ENCODE results near the gene SLC35G6.
A peak's percentile ranks its signal among the peaks of the same experiment; 100 is the strongest.
"Not testable (repeated sequence)": the region's sequence is repeated elsewhere in the genome, so short reads cannot be mapped to it uniquely, and the experiment has no call there.

SLC35G6 gene

GRCh38 chr17:7460850-7461660, 20.2 kb upstream of the SLC35G6 start:
- DNase-seq = no peak

- no peak for DNase-seq
Observed at GRCh38 chr17:7462474-7463371, 18.5 kb upstream of the SLC35G6 start.

GRCh38 chr17:7463372-7463846, 17.8 kb upstream of the SLC35G6 start:
- no peak for DNase-seq

- DNase-seq = no peak
Observed at GRCh38 chr17:7464081-7464480, 17.2 kb upstream of the SLC35G6 start.

GRCh38 chr17:7465597-7466275, 15.5 kb upstream of the SLC35G6 start:
- DNase-seq = no peak

- DNase-seq = no peak
Observed at GRCh38 chr17:7466318-7466638, 15.0 kb upstream of the SLC35G6 start.

- no peak for DNase-seq
Observed at GRCh38 chr17:7466639-7467341, 14.5 kb upstream of the SLC35G6 start.

GRCh38 chr17:7467498-7467897, 13.7 kb upstream of the SLC35G6 start:
- DNase-seq = no peak

- DNase-seq = no peak
Observed at GRCh38 chr17:7468290-7468689, 13.0 kb upstream of the SLC35G6 start.

- no peak for DNase-seq
Observed at GRCh38 chr17:7468804-7469389, 12.3 kb upstream of the SLC35G6 start.

GRCh38 chr17:7469843-7470242, 11.4 kb upstream of the SLC35G6 start:
- DNase-seq = not testable (repeated sequence)

GRCh38 chr17:7470457-7470973, 10.7 kb upstream of the SLC35G6 start:
- DNase-seq = not testable (repeated sequence)

GRCh38 chr17:7471729-7472128, 9.5 kb upstream of the SLC35G6 start:
- DNase-seq = no peak

- DNase-seq = not testable (repeated sequence)
Observed at GRCh38 chr17:7474767-7475166, 6.5 kb upstream of the SLC35G6 start.

GRCh38 chr17:7475764-7476422, 5.4 kb upstream of the SLC35G6 start:
- DNase-seq = no peak

GRCh38 chr17:7476494-7476893, 4.8 kb upstream of the SLC35G6 start:
- DNase-seq = no peak

GRCh38 chr17:7476951-7477350, 4.3 kb upstream of the SLC35G6 start:
- DNase-seq = no peak

- no peak for DNase-seq
Observed at GRCh38 chr17:7477392-7478275, 3.6 kb upstream of the SLC35G6 start.

GRCh38 chr17:7478276-7479212, 2.7 kb upstream of the SLC35G6 start:
- peak; percentile 46 for DNase-seq
